ENCODE data around the gene POLR3H.

Gene POLR3H

DNA sequence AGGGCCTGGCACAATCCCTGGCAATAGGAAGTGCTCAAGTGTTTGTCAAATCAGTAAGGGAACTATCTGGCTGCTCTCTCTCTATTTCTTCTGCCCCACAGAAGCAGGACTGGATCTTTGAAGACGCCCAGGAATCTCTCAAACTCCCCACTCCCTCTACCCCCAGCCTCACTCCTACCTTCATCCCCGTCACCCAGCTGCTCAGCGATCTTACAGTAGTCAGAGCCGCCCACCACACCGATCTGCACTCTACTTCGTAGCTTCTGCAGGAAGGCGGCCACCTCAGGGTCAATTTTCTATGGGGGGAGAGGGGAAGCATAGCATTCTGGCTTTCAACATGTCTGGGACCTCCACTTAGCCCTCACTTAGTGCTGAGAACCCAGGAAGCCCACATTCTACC lies 41.6 kb upstream of the POLR3H start:
- TF ChIP-seq NFIC (IDR thresholded peaks at IDR 0.05) (no peak), MAX (IDR thresholded peaks at IDR 0.05) (no peak), EP300 (IDR thresholded peaks at IDR 0.05; ENCODE audit: borderline replicate concordance) (no peak), CREB1 (IDR thresholded peaks at IDR 0.05; ENCODE audit: low read depth) (no peak)

GRCh38 chr22:41584881-41585280 lies 40.6 kb upstream of the POLR3H start:
- TF ChIP-seq YY1 (IDR thresholded peaks at IDR 0.05; ENCODE audit: low read depth): no peak
- no peak for TF ChIP-seq FOXM1 (IDR thresholded peaks at IDR 0.05; ENCODE audit: borderline replicate concordance, low read depth)
- no peak for TF ChIP-seq CREB1 (IDR thresholded peaks at IDR 0.05; ENCODE audit: low read depth)
- TF ChIP-seq MAX (IDR thresholded peaks at IDR 0.05): no peak
- no peak for TF ChIP-seq USF1 (IDR thresholded peaks at IDR 0.05)
- no peak for TF ChIP-seq EP300 (IDR thresholded peaks at IDR 0.05; ENCODE audit: borderline replicate concordance)
- no peak for TF ChIP-seq EGR1 (IDR thresholded peaks at IDR 0.05)
- TF ChIP-seq NFIC (IDR thresholded peaks at IDR 0.05): no peak
- no peak for TF ChIP-seq TAF1 (IDR thresholded peaks at IDR 0.05; ENCODE audit: low read depth)
- TF ChIP-seq RAD21 (IDR thresholded peaks at IDR 0.05; ENCODE audit: low read depth): no peak

DNA sequence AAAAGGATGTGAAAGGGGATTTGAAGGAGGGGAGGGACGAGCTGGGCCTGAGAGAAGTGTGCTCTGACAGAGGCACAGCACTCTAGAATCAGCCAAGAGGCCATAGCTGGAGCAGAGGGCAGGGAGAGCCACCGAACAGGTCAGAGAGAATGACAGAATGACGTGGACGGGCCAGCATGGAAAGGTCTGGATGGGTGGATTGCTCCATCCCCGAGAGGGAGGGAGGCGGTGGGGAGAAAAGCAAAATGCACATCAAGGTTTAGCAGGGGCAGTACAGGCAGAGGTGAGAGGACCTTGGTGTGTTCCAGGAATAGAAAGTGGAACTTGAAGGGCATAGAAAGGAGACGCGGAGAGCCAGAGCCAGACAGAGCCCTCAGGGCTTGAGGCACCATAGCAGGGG lies 38.4 kb upstream of the POLR3H start:
- TF ChIP-seq EP300 (IDR thresholded peaks at IDR 0.05; ENCODE audit: borderline replicate concordance) (no peak), EGR1 (IDR thresholded peaks at IDR 0.05) (no peak), NFIC (IDR thresholded peaks at IDR 0.05) (no peak), ZBTB7A (IDR thresholded peaks at IDR 0.05; ENCODE audit: low read depth) (no peak)

- no peak for TF ChIP-seq CEBPB (IDR thresholded peaks at IDR 0.05)
- no peak for TF ChIP-seq FOXM1 (IDR thresholded peaks at IDR 0.05; ENCODE audit: borderline replicate concordance, low read depth)
- TF ChIP-seq RAD21 (IDR thresholded peaks at IDR 0.05; ENCODE audit: low read depth): no peak
- TF ChIP-seq TEAD4 (IDR thresholded peaks at IDR 0.05): no peak
- TF ChIP-seq YY1 (IDR thresholded peaks at IDR 0.05; ENCODE audit: low read depth): no peak
- no peak for TF ChIP-seq MAX (IDR thresholded peaks at IDR 0.05)
- no peak for TF ChIP-seq EGR1 (IDR thresholded peaks at IDR 0.05)
- no peak for TF ChIP-seq TAF1 (IDR thresholded peaks at IDR 0.05; ENCODE audit: low read depth)
- no peak for TF ChIP-seq TCF12 (IDR thresholded peaks at IDR 0.05; ENCODE audit: low read depth)
- no peak for TF ChIP-seq CREB1 (IDR thresholded peaks at IDR 0.05; ENCODE audit: low read depth)
- TF ChIP-seq EP300 (IDR thresholded peaks at IDR 0.05; ENCODE audit: borderline replicate concordance): no peak
- no peak for TF ChIP-seq NFIC (IDR thresholded peaks at IDR 0.05)
- no peak for TF ChIP-seq REST (IDR thresholded peaks at IDR 0.05; ENCODE audit: low read depth)
- no peak for TF ChIP-seq USF1 (IDR thresholded peaks at IDR 0.05)
- TF ChIP-seq ZBTB7A (IDR thresholded peaks at IDR 0.05; ENCODE audit: low read depth): no peak
Measured at GRCh38 chr22:41579997-41580355, 35.7 kb upstream of the POLR3H start.

GRCh38 chr22:41579297-41579996 lies 35.2 kb upstream of the POLR3H start:
- TF ChIP-seq EP300 (IDR thresholded peaks at IDR 0.05; ENCODE audit: borderline replicate concordance): no peak

DNA sequence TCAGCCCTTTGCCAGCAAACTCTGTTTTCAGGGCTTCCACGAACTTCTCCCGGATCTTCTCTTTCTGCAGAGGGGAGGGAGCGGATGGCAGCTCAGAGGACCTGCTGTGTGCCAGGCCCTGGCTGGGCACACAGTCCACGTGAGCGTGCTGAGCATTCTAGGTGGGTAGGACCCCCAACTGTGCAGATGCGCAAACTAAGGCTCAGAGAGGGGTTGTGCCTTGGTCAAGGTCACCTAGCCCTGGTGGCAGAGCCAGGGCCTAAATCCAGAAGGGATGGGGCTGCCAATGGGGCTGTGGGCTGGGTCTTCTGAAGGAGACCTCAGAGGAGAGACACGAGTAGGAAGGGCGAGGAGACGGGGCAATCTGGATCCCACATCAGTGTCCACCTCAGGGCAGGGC lies 34.5 kb upstream of the POLR3H start:
- TF ChIP-seq FOXM1 (IDR thresholded peaks at IDR 0.05; ENCODE audit: borderline replicate concordance, low read depth): no peak
- no peak for TF ChIP-seq TAF1 (IDR thresholded peaks at IDR 0.05; ENCODE audit: low read depth)
- TF ChIP-seq EGR1 (IDR thresholded peaks at IDR 0.05): no peak
- no peak for TF ChIP-seq YY1 (IDR thresholded peaks at IDR 0.05; ENCODE audit: low read depth)

- no peak for TF ChIP-seq CEBPB (IDR thresholded peaks at IDR 0.05)
- TF ChIP-seq TCF12 (IDR thresholded peaks at IDR 0.05; ENCODE audit: low read depth): no peak
- TF ChIP-seq TAF1 (IDR thresholded peaks at IDR 0.05; ENCODE audit: low read depth): no peak
- no peak for TF ChIP-seq REST (IDR thresholded peaks at IDR 0.05; ENCODE audit: low read depth)
- TF ChIP-seq ZBTB7A (IDR thresholded peaks at IDR 0.05; ENCODE audit: low read depth): no peak
- no peak for TF ChIP-seq USF1 (IDR thresholded peaks at IDR 0.05)
- TF ChIP-seq YY1 (IDR thresholded peaks at IDR 0.05; ENCODE audit: low read depth): no peak
- no peak for TF ChIP-seq TEAD4 (IDR thresholded peaks at IDR 0.05)
- TF ChIP-seq RAD21 (IDR thresholded peaks at IDR 0.05; ENCODE audit: low read depth): no peak
- TF ChIP-seq MAX (IDR thresholded peaks at IDR 0.05): no peak
- TF ChIP-seq EGR1 (IDR thresholded peaks at IDR 0.05): no peak
- no peak for TF ChIP-seq CREB1 (IDR thresholded peaks at IDR 0.05; ENCODE audit: low read depth)
- TF ChIP-seq EP300 (IDR thresholded peaks at IDR 0.05; ENCODE audit: borderline replicate concordance): no peak
- no peak for TF ChIP-seq FOXM1 (IDR thresholded peaks at IDR 0.05; ENCODE audit: borderline replicate concordance, low read depth)
- TF ChIP-seq NFIC (IDR thresholded peaks at IDR 0.05): no peak
Measured at GRCh38 chr22:41578114-41578513, 33.8 kb upstream of the POLR3H start.
